Parathyroid adenoma (tissue), 2 donors: Measurements from ENCODE around the gene TNIP3.

Source experiments
- H2AFZ ChIP-seq: fragments of 300-600 bp; sonication (generic); one replicate; pipeline ENCODE4 v1.7.0; 2017; ENCODE audit warnings: antibody characterized with exemption, mild to moderate bottlenecking
- H3K27ac ChIP-seq: fragments of 300-600 bp; sonication (generic); one replicate; pipeline ENCODE4 v1.7.0; 2017
- H3K27me3 ChIP-seq: fragments of 300-600 bp; sonication (generic); one replicate; pipeline ENCODE4 v1.7.0; 2017; ENCODE audit warnings: low read length; ENCODE audit not compliant: control insufficient read depth, insufficient read depth
- H3K36me3 ChIP-seq: fragments of 300-600 bp; sonication (generic); one replicate; pipeline ENCODE4 v1.7.0; 2017; ENCODE audit warnings: low read length; ENCODE audit not compliant: control insufficient read depth, insufficient read depth
- H3K4me1 ChIP-seq: fragments of 300-600 bp; sonication (generic); one replicate; pipeline ENCODE4 v1.7.0; 2017; ENCODE audit warnings: control low read depth
- H3K4me2 ChIP-seq: fragments of 300-600 bp; sonication (generic); one replicate; pipeline ENCODE4 v1.7.0; 2017; ENCODE audit warnings: low read length
- H3K4me3 ChIP-seq: fragments of 300-600 bp; sonication (generic); one replicate; pipeline ENCODE4 v1.7.0; 2017; ENCODE audit warnings: low read depth, low read length
- H3K79me2 ChIP-seq: fragments of 300-600 bp; sonication (generic); one replicate; pipeline ENCODE4 v1.7.0; 2017; ENCODE audit warnings: control low read depth
- H3K9ac ChIP-seq: fragments of 300-600 bp; sonication (generic); one replicate; pipeline ENCODE4 v1.7.0; 2017; ENCODE audit warnings: mild to moderate bottlenecking
- H3K9me3 ChIP-seq: fragments of 300-600 bp; sonication (generic); one replicate; pipeline ENCODE4 v1.7.0; 2017; ENCODE audit warnings: low read length; ENCODE audit not compliant: control insufficient read depth
- CTCF ChIP-seq: fragments of 300-600 bp; sonication (generic); IDR thresholded peaks from one replicate; pipeline ENCODE4 v1.7.0; 2017; ENCODE audit warnings: antibody characterized with exemption, mild to moderate bottlenecking
- donor health status: primary hyperparathyroidism.

The TNIP3 gene

DNA sequence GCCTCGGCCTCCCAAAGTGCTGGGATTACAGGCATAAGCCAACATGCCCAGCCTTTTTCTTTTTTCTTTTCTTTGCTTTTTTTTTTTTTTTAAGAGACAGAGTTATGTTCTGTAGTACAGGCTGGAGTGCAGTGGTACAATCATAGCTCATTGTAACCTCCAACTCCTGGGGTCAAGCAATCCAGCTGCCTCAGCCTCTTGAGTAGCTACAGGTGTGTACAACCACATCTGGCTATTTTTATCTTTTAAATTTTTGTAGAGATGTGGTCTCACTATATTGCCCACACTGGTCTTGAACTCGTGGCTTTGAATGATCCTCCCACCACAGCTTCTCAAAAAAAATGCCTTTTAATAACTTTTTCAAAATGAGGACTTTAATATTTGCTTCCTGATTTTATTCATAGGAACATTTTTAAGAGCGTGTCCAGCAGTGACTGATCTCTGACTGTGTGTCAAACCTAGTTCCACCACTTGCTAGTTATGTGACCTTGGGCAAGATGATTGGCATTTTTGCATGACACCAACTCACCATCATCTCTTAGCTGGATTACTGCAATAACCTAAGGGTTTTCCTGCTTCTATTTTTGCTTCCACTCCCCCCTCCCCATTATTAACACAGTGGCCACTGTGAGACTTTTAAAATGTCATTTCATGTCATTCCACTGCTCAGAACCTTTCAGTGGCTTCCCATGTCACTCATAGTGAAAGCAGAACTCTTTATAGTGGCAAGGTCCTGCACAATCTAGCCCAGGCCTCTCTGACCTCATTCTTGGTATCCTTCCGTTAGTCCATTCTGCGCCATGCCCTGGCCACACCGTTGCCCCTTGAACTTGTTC, 4.5 kb upstream of the TNIP3 start:
- H2AFZ ChIP-seq = no peak overlapping the region
- no peaks in the 10 kb centered on the region for H3K79me2 ChIP-seq
- no peak overlapping the region for H3K9ac ChIP-seq
- no peaks in the 10 kb centered on the region for H3K9me3 ChIP-seq
- no peaks in the 10 kb centered on the region for H3K27me3 ChIP-seq
- H3K36me3 ChIP-seq = no peaks in the 10 kb centered on the region
- no peaks in the 10 kb centered on the region for H3K4me1 ChIP-seq
- H3K4me3 ChIP-seq = no peak overlapping the region
- no peak for TF ChIP-seq CTCF
- no peak overlapping the region for H3K4me2 ChIP-seq
- no peak overlapping the region for H3K27ac ChIP-seq

DNA sequence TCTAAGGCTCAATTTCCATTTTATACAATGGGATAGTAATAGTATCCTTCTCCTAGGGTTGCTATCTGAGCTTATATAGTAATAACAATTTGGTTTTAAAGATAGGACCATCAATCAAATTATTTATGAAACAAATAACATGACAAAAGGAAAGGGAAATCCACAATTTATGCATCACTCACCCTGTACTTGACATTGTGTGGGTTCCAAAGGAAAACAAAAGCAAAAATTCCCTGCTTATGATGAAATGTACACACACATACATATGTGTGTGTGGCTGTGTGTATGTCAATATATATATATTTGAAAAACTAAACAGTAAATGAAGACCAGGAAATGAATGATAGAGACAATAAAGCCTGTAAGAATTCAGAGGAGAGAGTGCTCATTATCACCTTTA, 2.9 kb upstream of the TNIP3 start:
- Histone ChIP-seq H3K79me2 (no peaks in the 10 kb centered on the region), H3K9me3 (no peaks in the 10 kb centered on the region), H3K4me3 (no peak overlapping the region), H3K4me2 (no peak overlapping the region), H3K27ac (no peak overlapping the region), H3K9ac (no peak overlapping the region), H3K4me1 (no peaks in the 10 kb centered on the region), H3K36me3 (no peaks in the 10 kb centered on the region), H3K27me3 (no peaks in the 10 kb centered on the region), H2AFZ (no peak overlapping the region)
- no peak for TF ChIP-seq CTCF

GRCh38 chr4:121165206-121165605, 1.1 kb upstream of the TNIP3 start:
- no peak overlapping the region for H3K27ac ChIP-seq

GRCh38 chr4:121156822-121157769, 7.0 kb downstream of the TNIP3 start:
- Histone ChIP-seq H3K9me3 (no peaks in the 10 kb centered on the region), H3K36me3 (no peaks in the 10 kb centered on the region), H3K9ac (no peak overlapping the region), H3K27ac (no peak overlapping the region), H2AFZ (peak overlapping the region; percentile 59), H3K4me1 (no peaks in the 10 kb centered on the region), H3K4me2 (peak overlapping the region; percentile 78), H3K4me3 (peak overlapping the region; percentile 52), H3K27me3 (no peaks in the 10 kb centered on the region), H3K79me2 (no peaks in the 10 kb centered on the region)
- TF ChIP-seq CTCF = no peak

More at GRCh38 chr4:121165206-121165605, 1.1 kb upstream of the TNIP3 start:
- no peaks in the 10 kb centered on the region for H3K9me3 ChIP-seq
- no peaks in the 10 kb centered on the region for H3K27me3 ChIP-seq
- no peak overlapping the region for H3K9ac ChIP-seq
- no peak overlapping the region for H2AFZ ChIP-seq
- H3K36me3 ChIP-seq = no peaks in the 10 kb centered on the region
- no peaks in the 10 kb centered on the region for H3K4me1 ChIP-seq
- H3K79me2 ChIP-seq = no peaks in the 10 kb centered on the region
- H3K4me3 ChIP-seq = no peak overlapping the region
- no peak overlapping the region for H3K4me2 ChIP-seq
- no peak for TF ChIP-seq CTCF
